CD4-positive, CD25-positive, alpha-beta regulatory T cell (primary cell): Measurements from ENCODE around the gene LRCH3. TPM values are rescaled to one million over a fixed set of nuclear protein-coding genes. Genes with fewer than 3 reads are reported as not detected.

Experiments used
- ATAC-seq, 2 donors: fragments of 150-1000 bp; cut with Tn5 transposase; one replicate each; pipeline ENCODE4 v1.10.0; 2021; ENCODE audit warnings: low read depth in 2 of 2, moderate number of reproducible peaks in 2 of 2, moderate library complexity in 1 of 2
- DNase-seq, 3 donors: peaks; one replicate each; pipeline versions ENCODE4 v3.0.0 to v3.0.0-alpha.2; 2012 to 2022; ENCODE audit warnings: mixed read lengths in 1 of 3
- H3K27ac ChIP-seq: one replicate; pipeline ENCODE4 v1.7.0; 2013; ENCODE audit warnings: mild to moderate bottlenecking, low read length; ENCODE audit not compliant: insufficient read depth, poor library complexity, severe bottlenecking
- H3K27me3 ChIP-seq: one replicate; pipeline ENCODE4 v1.7.0; 2013; ENCODE audit warnings: low read length; ENCODE audit not compliant: control insufficient read depth, insufficient read depth
- H3K36me3 ChIP-seq: one replicate; pipeline ENCODE4 v1.7.0; 2013; ENCODE audit warnings: mild to moderate bottlenecking, low read length, moderate library complexity; ENCODE audit not compliant: control insufficient read depth, insufficient read depth
- H3K4me1 ChIP-seq: 2 replicates; pipeline ENCODE4 v1.7.0; 2013; ENCODE audit warnings: mild to moderate bottlenecking, low read length; ENCODE audit not compliant: insufficient read depth, control insufficient read depth, poor library complexity, severe bottlenecking
- H3K4me3 ChIP-seq: one replicate; pipeline ENCODE4 v1.7.0; 2013; ENCODE audit warnings: low read depth, mild to moderate bottlenecking, low read length, moderate library complexity
- H3K9me3 ChIP-seq, 2 experiments: 1 replicate in 1 of 2; 2 replicates in 1 of 2; pipeline ENCODE4 v1.7.0; 2013; ENCODE audit warnings: low read length in 2 of 2, mild to moderate bottlenecking in 1 of 2, moderate library complexity in 1 of 2; ENCODE audit not compliant: control insufficient read depth in 2 of 2
- H3K27ac Mint-ChIP-seq, 3 donors: one replicate each; pipeline ENCODE4 v1.8.0; 2020 to 2022; ENCODE audit warnings: mild to moderate bottlenecking in 3 of 3, mixed read lengths in 3 of 3, moderate library complexity in 2 of 3
- H3K27me3 Mint-ChIP-seq: one replicate; pipeline ENCODE4 v1.8.0; 2022; ENCODE audit warnings: mild to moderate bottlenecking, mixed read lengths
- H3K36me3 Mint-ChIP-seq: one replicate; pipeline ENCODE4 v1.8.0; 2020; ENCODE audit warnings: mixed read lengths
- H3K4me1 Mint-ChIP-seq, 4 donors: one replicate each; pipeline ENCODE4 v1.8.0; 2020 to 2022; ENCODE audit warnings: mixed read lengths in 4 of 4, mild to moderate bottlenecking in 1 of 4
- H3K4me3 Mint-ChIP-seq, 4 donors: one replicate each; pipeline ENCODE4 v1.8.0; 2020 to 2022; ENCODE audit warnings: mild to moderate bottlenecking in 4 of 4, mixed read lengths in 4 of 4, moderate library complexity in 3 of 4
- H3K9me3 Mint-ChIP-seq, 7 donors: one replicate each; pipeline ENCODE4 v1.8.0; 2020 to 2022; ENCODE audit warnings: mixed read lengths in 7 of 7, mild to moderate bottlenecking in 3 of 7, moderate library complexity in 2 of 7
- polyA plus RNA-seq, 4 donors: library from polyadenylated mRNA; unstranded; fragments of 300-500 nt; fragmentation: Illumina TruSeq; gene quantifications; one replicate each; pipeline ENCODE4 v1.2.3, GENCODE V29; 2021
- total RNA-seq: library from RNA; stranded (reverse); gene quantifications from one replicate; pipeline ENCODE4 v1.2.3, GENCODE V29; 2022

The LRCH3 gene
- total and polyA plus RNA-seq, 5 donors from 2014 or later: 12.2 to 66.1 (median 17.5) TPM

GRCh38 chr3:197793247-197793646, 2.2 kb downstream of the LRCH3 start:
- Histone ChIP-seq H3K27me3 (no peaks in the 10 kb centered on the region), H3K4me1 (peaks cover 18% of the 10 kb centered on the region), H3K27ac (no peak overlapping the region), H3K4me3 (peak overlapping the region; percentile 58), H3K9me3 (no peaks in the 10 kb centered on the region), H3K36me3 (no peaks in the 10 kb centered on the region)
- peak overlapping the region; percentile 68 to 79 (median 69) for H3K27ac Mint-ChIP-seq
- DNase-seq (peak in 2 of 3 donors; percentile 20 to 74), ATAC-seq (peak; percentile 54 to 61)
- no peaks in the 10 kb centered on the region for H3K9me3 Mint-ChIP-seq
- H3K4me1 Mint-ChIP-seq: peaks cover 36 to 58% (median 50%) of the 10 kb centered on the region in 4 donors
- no peaks in the 10 kb centered on the region for H3K27me3 Mint-ChIP-seq
- H3K36me3 Mint-ChIP-seq: no peaks in the 10 kb centered on the region
- peak overlapping the region; percentile 59 to 89 (median 84) for H3K4me3 Mint-ChIP-seq

DNA sequence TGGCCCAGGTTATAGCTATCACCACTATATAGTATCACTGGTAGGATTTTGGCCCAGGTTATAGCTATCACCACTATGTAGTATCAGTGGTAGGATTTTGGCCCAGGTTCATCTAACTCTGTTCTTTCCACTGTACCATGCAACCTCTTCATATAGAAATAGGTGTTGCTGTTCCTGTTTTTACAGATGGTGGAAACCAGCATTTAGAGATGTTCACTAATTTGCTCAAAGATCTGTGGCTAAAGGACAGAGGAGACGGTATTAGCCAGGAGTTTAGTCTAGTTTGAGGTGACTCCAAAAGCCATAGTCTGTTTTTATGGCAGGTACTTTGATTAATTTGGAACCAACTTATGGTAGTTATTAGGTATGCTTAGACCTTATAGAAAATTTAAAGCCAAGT, 3.1 kb downstream of the LRCH3 start:
- ATAC-seq: no peak
- Mint-ChIP-seq H3K4me1 (peaks cover 41 to 67% (median 58%) of the 10 kb centered on the region in 4 donors), H3K9me3 (no peaks in the 10 kb centered on the region), H3K4me3 (peak overlapping the region in 3 of 4 donors; percentile 1 to 89 (median 88)), H3K27ac (peak overlapping the region in 1 of 3 donors; percentile 17), H3K27me3 (no peaks in the 10 kb centered on the region), H3K36me3 (no peaks in the 10 kb centered on the region)
- no peak for DNase-seq
- H3K27ac ChIP-seq: no peak overlapping the region
- H3K36me3 ChIP-seq: no peaks in the 10 kb centered on the region
- peaks cover 18% of the 10 kb centered on the region for H3K4me1 ChIP-seq
- no peaks in the 10 kb centered on the region for H3K9me3 ChIP-seq
- H3K27me3 ChIP-seq: no peaks in the 10 kb centered on the region
- peak overlapping the region; percentile 58 for H3K4me3 ChIP-seq

DNA sequence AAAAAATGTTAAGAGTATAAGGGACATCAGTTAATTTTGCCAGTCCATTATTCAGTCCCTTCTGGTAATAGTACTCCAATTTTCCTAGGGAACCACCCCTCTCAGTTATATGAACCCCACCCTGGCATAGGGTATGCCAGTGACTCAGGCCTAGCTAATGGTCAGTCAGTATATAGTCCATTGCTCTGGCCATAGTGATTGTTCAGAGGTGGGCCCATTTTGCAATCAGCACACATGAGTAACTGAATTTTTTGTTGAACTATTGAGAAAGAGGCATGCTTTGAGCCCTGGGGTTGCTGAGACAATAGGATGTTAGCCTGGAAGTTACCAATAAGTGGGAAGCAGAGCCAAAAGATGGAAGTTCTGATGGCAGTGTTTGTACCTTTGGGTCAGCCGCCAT, 4.1 kb downstream of the LRCH3 start:
- Mint-ChIP-seq H3K4me1 (peaks cover 34 to 70% (median 57%) of the 10 kb centered on the region in 4 donors), H3K9me3 (no peaks in the 10 kb centered on the region), H3K27me3 (no peaks in the 10 kb centered on the region), H3K36me3 (no peaks in the 10 kb centered on the region), H3K4me3 (no peak overlapping the region), H3K27ac (peak overlapping the region in 2 of 3 donors; percentile 18 to 49)
- Histone ChIP-seq H3K27ac (no peak overlapping the region), H3K4me3 (no peak overlapping the region), H3K36me3 (no peaks in the 10 kb centered on the region), H3K27me3 (no peaks in the 10 kb centered on the region), H3K4me1 (peaks cover 18% of the 10 kb centered on the region), H3K9me3 (no peaks in the 10 kb centered on the region)
- DNase-seq: no peak
- ATAC-seq: no peak

- no peaks in the 10 kb centered on the region for H3K36me3 Mint-ChIP-seq
- Histone ChIP-seq H3K36me3 (no peaks in the 10 kb centered on the region), H3K4me1 (peaks cover 19% of the 10 kb centered on the region), H3K4me3 (no peak overlapping the region), H3K27ac (no peak overlapping the region), H3K27me3 (no peaks in the 10 kb centered on the region), H3K9me3 (no peaks in the 10 kb centered on the region)
- H3K27ac Mint-ChIP-seq: peak overlapping the region in 2 of 3 donors; percentile 5 to 76
- no peak for ATAC-seq
- no peaks in the 10 kb centered on the region for H3K27me3 Mint-ChIP-seq
- DNase-seq: no peak
- no peaks in the 10 kb centered on the region for H3K9me3 Mint-ChIP-seq
- no peak overlapping the region for H3K4me3 Mint-ChIP-seq
- peaks cover 36 to 79% (median 62%) of the 10 kb centered on the region in 4 donors for H3K4me1 Mint-ChIP-seq
Observed at GRCh38 chr3:197796087-197796486, 5.0 kb downstream of the LRCH3 start.

GRCh38 chr3:197798863-197799262, 7.8 kb downstream of the LRCH3 start:
- Mint-ChIP-seq H3K4me3 (no peak overlapping the region), H3K36me3 (no peaks in the 10 kb centered on the region), H3K27me3 (no peaks in the 10 kb centered on the region), H3K27ac (peak overlapping the region in 1 of 3 donors; percentile 57), H3K4me1 (peaks cover 40 to 83% (median 70%) of the 10 kb centered on the region in 4 donors), H3K9me3 (no peaks in the 10 kb centered on the region)
- ATAC-seq: no peak
- Histone ChIP-seq H3K4me1 (peaks cover 23% of the 10 kb centered on the region), H3K4me3 (no peak overlapping the region), H3K9me3 (no peaks in the 10 kb centered on the region), H3K36me3 (no peaks in the 10 kb centered on the region), H3K27ac (no peak overlapping the region), H3K27me3 (no peaks in the 10 kb centered on the region)
- DNase-seq: no peak

DNA sequence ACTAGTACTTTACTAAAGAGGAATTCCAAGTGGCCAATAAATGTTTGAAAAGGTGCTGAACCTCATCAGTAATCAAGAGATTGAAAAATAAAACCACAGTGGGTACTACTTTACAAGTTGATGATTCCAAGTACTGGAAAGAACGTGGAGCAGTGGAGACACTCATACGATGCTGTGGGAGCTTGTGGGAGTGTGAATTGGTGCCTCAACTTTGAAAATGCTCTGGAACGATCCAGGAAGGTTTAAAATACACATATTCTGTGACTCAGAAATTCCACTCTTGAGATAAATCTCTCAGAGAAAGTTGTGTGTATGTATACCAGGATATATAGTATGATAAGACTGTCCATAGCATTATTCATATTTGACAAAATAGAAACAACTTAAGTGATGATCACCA, 9.3 kb downstream of the LRCH3 start:
- Mint-ChIP-seq H3K4me3 (no peak overlapping the region), H3K27me3 (no peaks in the 10 kb centered on the region), H3K36me3 (no peaks in the 10 kb centered on the region), H3K4me1 (peaks cover 34 to 77% (median 59%) of the 10 kb centered on the region in 4 donors), H3K27ac (peak overlapping the region in 2 of 3 donors; percentile 49 to 88), H3K9me3 (no peaks in the 10 kb centered on the region)
- H3K9me3 ChIP-seq: no peaks in the 10 kb centered on the region
- no peak overlapping the region for H3K27ac ChIP-seq
- H3K36me3 ChIP-seq: peaks cover 2% of the 10 kb centered on the region
- ATAC-seq (no peak), DNase-seq (no peak)
- H3K4me1 ChIP-seq: peaks cover 19% of the 10 kb centered on the region
- no peak overlapping the region for H3K4me3 ChIP-seq
- H3K27me3 ChIP-seq: no peaks in the 10 kb centered on the region

- DNase-seq: peak in 2 of 3 donors; percentile 32 to 61
- peaks cover 19% of the 10 kb centered on the region for H3K4me1 ChIP-seq
- peaks cover 2% of the 10 kb centered on the region for H3K36me3 ChIP-seq
- H3K4me1 Mint-ChIP-seq: peaks cover 27 to 63% (median 50%) of the 10 kb centered on the region in 4 donors
- peak; percentile 53 to 54 for ATAC-seq
- H3K27ac ChIP-seq: peak overlapping the region; percentile 7
- H3K9me3 ChIP-seq: no peaks in the 10 kb centered on the region
- H3K27me3 Mint-ChIP-seq: no peaks in the 10 kb centered on the region
- no peaks in the 10 kb centered on the region for H3K9me3 Mint-ChIP-seq
- no peaks in the 10 kb centered on the region for H3K27me3 ChIP-seq
- H3K4me3 Mint-ChIP-seq: peak overlapping the region in 2 of 4 donors; percentile 34 to 41
- peaks cover 3% of the 10 kb centered on the region for H3K36me3 Mint-ChIP-seq
- peak overlapping the region; percentile 48 to 67 (median 62) for H3K27ac Mint-ChIP-seq
- no peak overlapping the region for H3K4me3 ChIP-seq
Observed at GRCh38 chr3:197801891-197802778, 11.1 kb downstream of the LRCH3 start.
